NCI-H2081 (cell line): ENCODE results near the gene CNNM2.
"Not testable (repeated sequence)": the region's sequence is repeated elsewhere in the genome, so short reads cannot be mapped to it uniquely, and the experiment has no call there.

ENCODE experiments used
- DNase-seq, 2 experiments: peaks; one replicate each; lab custom pipeline; 2025; lab: John Stamatoyannopoulos, UW

Gene CNNM2

GRCh38 chr10:103041391-103041790, 123.3 kb downstream of the CNNM2 start:
- DNase-seq, result no peak

- DNase-seq, result no peak
These were observed 124.0 kb downstream of the CNNM2 start for GRCh38 chr10:103042129-103042528.

GRCh38 chr10:103042908-103043307, 124.8 kb downstream of the CNNM2 start:
- no peak for DNase-seq

- DNase-seq, result no peak
These were observed 126.9 kb downstream of the CNNM2 start for GRCh38 chr10:103044942-103045489.

- DNase-seq, result no peak
These were observed 127.9 kb downstream of the CNNM2 start for GRCh38 chr10:103045961-103046360.

GRCh38 chr10:103047381-103047780, 129.3 kb downstream of the CNNM2 start:
- no peak for DNase-seq

- DNase-seq, result no peak
These were observed 131.1 kb downstream of the CNNM2 start for GRCh38 chr10:103049237-103049636.

GRCh38 chr10:103053659-103054581, 135.8 kb downstream of the CNNM2 start:
- DNase-seq, result no peak

GRCh38 chr10:103054621-103055020, 136.5 kb downstream of the CNNM2 start:
- no peak for DNase-seq

GRCh38 chr10:103055105-103055504, 137.0 kb downstream of the CNNM2 start:
- no peak for DNase-seq

GRCh38 chr10:103058034-103058433, 139.9 kb downstream of the CNNM2 start:
- DNase-seq, result no peak

- no peak for DNase-seq
These were observed 142.5 kb downstream of the CNNM2 start for GRCh38 chr10:103060575-103060974.

GRCh38 chr10:103062854-103063590, 144.9 kb downstream of the CNNM2 start:
- no peak for DNase-seq

GRCh38 chr10:103064956-103065355, 146.9 kb downstream of the CNNM2 start:
- no peak for DNase-seq

GRCh38 chr10:103066141-103067098, 148.3 kb downstream of the CNNM2 start:
- DNase-seq, result no peak

GRCh38 chr10:103067099-103067477, 149.0 kb downstream of the CNNM2 start:
- not testable (repeated sequence) for DNase-seq

- no peak for DNase-seq
These were observed 149.4 kb downstream of the CNNM2 start for GRCh38 chr10:103067484-103067883.

GRCh38 chr10:103067956-103068355, 149.9 kb downstream of the CNNM2 start:
- DNase-seq, result no peak

GRCh38 chr10:103069453-103070331, 151.6 kb downstream of the CNNM2 start:
- peak; percentile 37 to 52 for DNase-seq

- no peak for DNase-seq
These were observed 154.2 kb downstream of the CNNM2 start for GRCh38 chr10:103072276-103072675.

GRCh38 chr10:103072891-103073290, 154.8 kb downstream of the CNNM2 start:
- DNase-seq, result no peak
